NB4 (cell line): ENCODE data around the gene XXYLT1.

Experiments used
- CTCF ChIP-seq: IDR thresholded peaks from one replicate; pipeline ENCODE4 v1.5.1; 2012; ENCODE audit warnings: low read depth, low read length
- POLR2A ChIP-seq: IDR thresholded peaks from 2 replicates; pipeline ENCODE4 v1.6.1; 2011; ENCODE audit warnings: mild to moderate bottlenecking; ENCODE audit not compliant: insufficient read length; ENCODE audit errors: extremely low read depth

- TF ChIP-seq POLR2A: no peak
- TF ChIP-seq CTCF: no peak
Observed at GRCh38 chr3:195230244-195230643, 40.7 kb downstream of the XXYLT1 start.
